GM12891 (cell line): ENCODE data around the gene FNDC11.

Experiments used
- PAX5 ChIP-seq: IDR thresholded peaks from 2 replicates; pipeline ENCODE4 v1.6.1; 2011; ENCODE audit warnings: low read length, moderate library complexity, mild to moderate bottlenecking; ENCODE audit not compliant: insufficient read depth, severe bottlenecking
- POLR2AphosphoS5 ChIP-seq: IDR thresholded peaks from 2 replicates; pipeline ENCODE4 v1.6.1; 2011; ENCODE audit warnings: low read depth, low read length, control low read depth
- TAF1 ChIP-seq: IDR thresholded peaks from 2 replicates; pipeline ENCODE4 v1.6.1; 2011; ENCODE audit warnings: low read depth, low read length, control low read depth

DNA sequence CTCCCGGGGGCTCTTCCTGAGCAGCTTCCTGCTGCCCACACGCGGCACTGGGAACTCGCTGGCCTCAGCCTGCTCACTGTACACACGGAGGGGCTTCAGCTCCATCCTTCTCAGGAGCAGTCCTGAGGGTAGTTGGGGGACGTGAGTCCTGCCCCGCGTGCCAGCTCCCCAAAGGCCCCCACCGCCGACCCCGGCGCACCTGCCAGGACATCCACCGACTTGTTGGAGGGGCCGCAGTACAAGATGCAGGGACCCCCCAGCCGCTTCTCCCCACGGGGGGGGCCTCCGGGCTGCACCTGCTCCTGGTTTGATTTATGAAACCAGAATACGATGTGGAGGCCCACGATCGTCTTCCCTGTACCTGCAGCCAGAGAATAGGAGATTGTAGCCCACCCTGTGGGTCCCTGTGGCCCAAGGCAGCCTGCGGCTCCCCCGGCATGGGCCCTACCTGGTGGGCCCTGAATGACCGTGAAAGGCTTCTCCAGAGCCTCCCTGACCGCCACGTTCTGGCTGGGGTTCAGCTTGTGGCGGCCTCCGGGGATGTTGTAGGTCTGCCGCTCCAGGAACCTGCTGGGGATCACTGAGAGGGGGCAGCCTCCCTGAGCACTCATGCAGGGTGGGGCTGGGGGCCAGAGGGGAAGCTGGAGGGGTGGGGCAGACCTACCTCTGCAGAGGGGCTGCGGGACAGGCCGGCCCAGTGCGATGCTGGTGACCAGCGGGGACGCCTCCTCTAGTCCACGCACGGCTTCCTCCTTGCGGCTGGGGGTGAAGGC is 7.9 kb downstream of the FNDC11 start:
- TF ChIP-seq POLR2AphosphoS5 (no peak), TAF1 (no peak), PAX5 (no peak)
